22Rv1 (cell line): ENCODE results near the gene TAF11L11.
"Not testable (repeated sequence)": the region's sequence is repeated elsewhere in the genome, so short reads cannot be mapped to it uniquely, and the experiment has no call there.

Experiments
- H3K27ac ChIP-seq: fragments of 450-650 bp; 2 replicates; pipeline ENCODE4 v1.5.1; 2017
- CTCF ChIP-seq: fragments of 450-650 bp; IDR thresholded peaks from 2 replicates; pipeline ENCODE4 v1.5.1; 2017; ENCODE audit warnings: mild to moderate bottlenecking
- ZFX ChIP-seq: fragments of 450-650 bp; IDR thresholded peaks from 2 replicates; pipeline ENCODE4 v1.6.1; 2017; ENCODE audit warnings: antibody characterized with exemption, borderline replicate concordance

TAF11L11 gene

DNA sequence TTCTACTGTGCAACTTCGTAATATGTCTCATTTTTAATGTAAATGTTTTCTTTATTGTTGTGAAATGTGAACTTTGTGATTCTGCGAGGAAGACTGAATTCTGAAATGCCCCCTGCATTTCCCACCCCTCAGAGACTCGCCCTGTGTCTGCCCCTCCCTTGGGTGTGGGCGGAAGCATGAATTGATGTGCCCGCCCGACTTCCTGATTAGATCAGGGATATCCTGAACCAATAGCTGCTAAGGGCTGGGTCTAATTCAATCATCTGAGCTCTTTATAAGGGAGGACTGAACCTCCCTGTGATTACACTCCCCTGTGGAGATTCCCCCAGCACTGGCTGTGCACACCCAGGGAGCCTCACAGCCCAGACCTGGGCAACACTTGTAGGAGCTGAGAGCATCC is at the start of gene TAF11L11:
Gene TAF11L11 (plus strand): TSS at position 304 of the 400 bp plus-strand sequence.
- not testable (repeated sequence) for H3K27ac ChIP-seq

GRCh38 chr5:17585658-17586057 is 18.3 kb upstream of the TAF11L11 start, which contains the start of gene TAF11L7:
TAF11L7 (minus strand) TSS chr5:17585758.
- not testable (repeated sequence) for H3K27ac ChIP-seq

DNA sequence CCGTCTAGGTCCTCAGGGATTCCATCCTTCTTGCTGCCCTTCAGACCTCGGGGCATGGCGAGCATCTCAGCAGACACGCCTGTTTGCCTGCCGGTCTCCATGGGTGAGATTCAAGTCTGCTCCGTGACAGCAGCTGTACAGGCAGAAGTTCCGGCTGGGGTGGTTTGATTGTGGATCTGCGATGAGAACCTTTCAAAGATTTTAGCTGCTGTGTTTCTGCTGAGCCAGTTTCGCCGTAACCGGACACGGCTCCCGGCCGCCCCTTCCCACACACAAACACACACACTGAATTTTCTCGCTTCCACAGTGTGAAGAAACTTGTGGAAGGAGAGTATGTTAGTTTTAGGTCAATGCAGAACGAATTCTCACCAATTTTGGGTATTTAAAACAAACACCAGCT is 13.1 kb upstream of the TAF11L11 start, which contains the start of gene TAF11L8:
Gene TAF11L8 (minus strand): TSS at position 101 of the 400 bp plus-strand sequence.
- not testable (repeated sequence) for H3K27ac ChIP-seq

- not testable (repeated sequence) for H3K27ac ChIP-seq
Observed at GRCh38 chr5:17594255-17594654, 9.7 kb upstream of the TAF11L11 start, which contains the start of gene TAF11L9. TAF11L9 (minus strand) TSS chr5:17594394.

- H3K27ac ChIP-seq: not testable (repeated sequence)
Observed at GRCh38 chr5:17597728-17598127, 6.3 kb upstream of the TAF11L11 start, which contains the start of gene TAF11L10. TAF11L10 (minus strand) TSS chr5:17597828.

GRCh38 chr5:17604951-17605350 is 968 bp downstream of the TAF11L11 start:
- H3K27ac ChIP-seq: no peak overlapping the region
- TF ChIP-seq CTCF (no peak), ZFX (no peak)

DNA sequence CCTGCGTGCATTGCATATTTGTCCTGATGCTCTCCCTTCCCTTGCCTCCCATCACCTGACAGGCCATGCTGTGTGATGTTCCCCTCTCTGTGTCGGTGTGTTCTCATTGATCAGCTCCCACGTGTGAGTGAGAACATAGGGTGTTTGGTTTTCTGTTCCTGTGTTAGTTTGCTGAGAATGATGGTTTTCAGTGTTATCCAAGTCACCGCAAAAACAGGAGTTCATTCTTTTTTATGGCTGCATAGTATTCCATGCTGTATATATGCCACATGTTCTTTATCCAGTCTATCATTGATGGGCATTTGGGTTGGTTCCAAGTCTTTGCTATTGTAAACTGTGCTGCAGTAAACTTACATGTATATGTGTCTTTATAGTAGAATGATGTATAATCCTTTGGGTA is 3.5 kb downstream of the TAF11L11 start:
- not testable (repeated sequence) for H3K27ac ChIP-seq

DNA sequence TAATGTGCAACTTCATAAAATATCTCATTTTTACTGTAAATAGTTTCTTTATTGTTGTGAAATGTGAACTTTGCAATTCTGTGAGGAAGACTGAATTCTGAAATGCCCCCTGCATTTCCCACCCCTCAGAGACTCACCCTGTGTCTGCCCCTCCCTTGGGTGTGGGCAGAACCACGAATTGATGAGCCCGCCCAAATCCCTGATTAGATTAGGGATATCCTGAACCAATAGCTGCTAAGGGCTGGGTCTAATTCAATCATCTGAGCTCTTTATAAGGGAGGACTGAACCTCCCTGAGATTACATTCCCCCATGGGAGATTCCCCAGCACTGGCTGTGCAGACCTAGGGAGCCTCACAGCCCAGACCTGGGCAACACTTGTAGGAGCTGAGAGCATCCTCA is 6.1 kb downstream of the TAF11L11 start, which contains the start of gene TAF11L12:
Gene TAF11L12 (plus strand): TSS at position 301 of the 400 bp plus-strand sequence.
- not testable (repeated sequence) for H3K27ac ChIP-seq

DNA sequence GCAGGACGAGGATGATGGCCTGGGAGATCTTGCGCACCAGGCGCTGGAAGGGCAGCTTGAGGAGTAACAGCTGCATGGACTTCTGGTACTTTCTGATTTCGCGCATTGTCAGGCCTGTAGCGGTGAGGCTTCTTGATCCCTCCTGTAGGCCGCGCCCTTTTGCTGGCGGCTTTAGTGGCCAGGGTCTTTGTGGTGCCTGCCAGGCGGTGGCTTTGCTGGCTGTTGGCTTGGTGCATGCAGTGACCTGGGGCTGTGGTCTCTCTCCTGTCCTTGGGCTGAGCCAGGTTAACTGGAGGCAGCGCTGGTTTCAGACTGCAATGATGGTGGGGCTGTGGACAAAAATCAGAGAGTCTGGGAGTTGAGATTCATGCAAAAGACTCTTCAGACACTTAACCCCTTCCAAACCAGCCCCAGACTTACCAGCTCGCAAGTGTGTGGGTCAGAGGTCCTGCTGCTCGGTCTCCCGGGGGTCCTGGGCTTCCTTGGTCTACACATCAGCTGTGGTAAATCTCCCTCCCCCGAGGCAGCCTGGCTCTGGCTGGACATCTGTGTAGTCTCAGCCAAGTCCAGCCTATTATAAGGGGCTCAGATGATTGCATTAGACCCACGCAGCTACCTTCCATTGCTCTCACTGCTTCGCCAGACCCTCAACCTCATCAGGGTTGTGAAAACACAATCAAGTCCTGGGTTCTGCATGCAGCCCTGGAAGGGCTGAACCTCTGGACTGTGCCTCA is 11.1 kb downstream of the TAF11L11 start:
- no peak overlapping the region for H3K27ac ChIP-seq
- TF ChIP-seq ZFX: no peak
- TF ChIP-seq CTCF: no peak

- no peak overlapping the region for H3K27ac ChIP-seq
- TF ChIP-seq CTCF: no peak
- no peak for TF ChIP-seq ZFX
Observed at GRCh38 chr5:17619354-17619753, 15.4 kb downstream of the TAF11L11 start.

DNA sequence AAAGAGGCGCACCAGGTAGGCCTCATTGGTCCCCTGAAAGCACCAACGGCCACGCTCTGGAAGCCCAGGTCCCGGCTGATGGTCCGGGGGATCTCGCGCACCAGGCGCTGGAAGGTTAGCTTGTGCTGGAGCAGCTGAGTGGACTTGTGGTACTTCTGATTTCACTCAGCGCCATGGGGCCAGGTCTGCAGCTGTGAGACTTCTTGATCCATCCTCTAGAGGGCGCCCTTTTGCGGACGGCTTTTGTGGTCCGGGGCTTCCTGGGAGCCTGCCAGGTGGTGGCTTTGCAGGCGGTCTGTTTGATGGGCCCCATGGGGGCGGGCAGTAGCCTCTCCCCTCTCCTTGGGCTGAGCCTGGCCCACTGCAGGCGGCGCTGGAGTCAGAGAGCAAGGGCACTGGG is 16.6 kb downstream of the TAF11L11 start:
- TF ChIP-seq ZFX (no peak), CTCF (peak; percentile 70)

More for the DNA sequence above, 16.6 kb downstream of the TAF11L11 start:
- no peak overlapping the region for H3K27ac ChIP-seq
